T-cell (primary cell): ENCODE measurements around the gene PCOLCE2. TPM values are rescaled to one million over a fixed set of nuclear protein-coding genes. Genes with fewer than 3 reads are reported as not detected.

ENCODE experiments used
- ATAC-seq, 4 experiments: fragments of 200-7000 bp in 3 of 4; fragments of 150-1000 bp in 1 of 4; cut with Tn5 transposase; replicated peaks in 1 of 4; 1 replicate in 3 of 4; 2 replicates in 1 of 4; pipeline ENCODE4 v1.10.0; 2021; ENCODE audit warnings: moderate library complexity in 3 of 4, mild to moderate bottlenecking in 2 of 4, moderate number of reproducible peaks in 1 of 4
- CTCF ChIA-PET, 2 donors: fragments of 300-600 bp; sonication (Branson Sonifier 250); formaldehyde crosslinking; loops; one replicate each; lab custom pipeline; 2022; ENCODE audit warnings: antibody characterized with exemption in 2 of 2; lab: Charles Lee
- POLR2A ChIA-PET, 2 donors: fragments of 300-600 bp; sonication (Branson Sonifier 250); formaldehyde crosslinking; loops; one replicate each; lab custom pipeline; 2022; ENCODE audit warnings: antibody characterized with exemption in 2 of 2; lab: Charles Lee
- DNase-seq, 35 experiments: peaks; one replicate each; pipeline versions ENCODE4 v3.0.0 to v3.0.0-alpha.2; 2013 to 2023
- H3K27ac ChIP-seq: one replicate; pipeline ENCODE4 v1.5.1; 2013; ENCODE audit warnings: low read length
- H3K27me3 ChIP-seq, 2 experiments: replicated peaks in 1 of 2; 1 replicate in 1 of 2; 2 replicates in 1 of 2; pipeline versions ENCODE4 v1.6.1 to v1.7.0; 2013; ENCODE audit warnings: low read length in 1 of 2, mixed read lengths in 1 of 2; ENCODE audit not compliant: control insufficient read depth in 2 of 2, insufficient read depth in 2 of 2; ENCODE audit errors: extremely low read depth in 1 of 2
- H3K36me3 ChIP-seq, 2 donors: 1 replicate in 1 of 2; 2 replicates in 1 of 2; pipeline versions ENCODE4 v1.6.1 to v1.7.0; 2013; ENCODE audit warnings: low read length in 1 of 2; ENCODE audit not compliant: control insufficient read depth in 2 of 2, insufficient read depth in 1 of 2; ENCODE audit errors: extremely low read depth in 1 of 2
- H3K4me1 ChIP-seq, 2 experiments: 1 replicate in 1 of 2; 2 replicates in 1 of 2; pipeline versions ENCODE4 v1.6.1 to v1.7.0; 2013; ENCODE audit warnings: low read length in 2 of 2, mixed read lengths in 1 of 2; ENCODE audit not compliant: insufficient read depth in 2 of 2, control insufficient read depth in 1 of 2; ENCODE audit errors: extremely low read depth in 1 of 2
- H3K4me3 ChIP-seq, 2 donors: 1 replicate in 1 of 2; 2 replicates in 1 of 2; pipeline versions ENCODE4 v1.5.1 to v1.7.0; 2013; ENCODE audit warnings: mild to moderate bottlenecking in 2 of 2, low read length in 1 of 2, moderate library complexity in 1 of 2; ENCODE audit not compliant: control insufficient read depth in 1 of 2; ENCODE audit errors: extremely low read depth in 1 of 2
- H3K9me3 ChIP-seq: 2 replicates; pipeline ENCODE4 v1.7.0; 2013
- H3K27ac Mint-ChIP-seq, 2 donors: one replicate each; pipeline ENCODE4 v1.8.0; 2020 to 2021; ENCODE audit warnings: mild to moderate bottlenecking in 2 of 2, mixed read lengths in 2 of 2
- H3K27me3 Mint-ChIP-seq, 2 donors: one replicate each; pipeline ENCODE4 v1.8.0; 2021 to 2022; ENCODE audit warnings: mixed read lengths in 2 of 2
- H3K36me3 Mint-ChIP-seq: one replicate; pipeline ENCODE4 v1.8.0; 2021; ENCODE audit warnings: mixed read lengths
- H3K4me1 Mint-ChIP-seq, 3 donors: one replicate each; pipeline ENCODE4 v1.8.0; 2020 to 2022; ENCODE audit warnings: mixed read lengths in 3 of 3, mild to moderate bottlenecking in 1 of 3
- H3K4me3 Mint-ChIP-seq, 3 donors: one replicate each; pipeline ENCODE4 v1.8.0; 2020 to 2022; ENCODE audit warnings: mild to moderate bottlenecking in 3 of 3, mixed read lengths in 3 of 3, moderate library complexity in 3 of 3
- H3K9me3 Mint-ChIP-seq, 3 donors: one replicate each; pipeline ENCODE4 v1.8.0; 2020 to 2022; ENCODE audit warnings: mixed read lengths in 3 of 3
- WGBS: methylation state at CpG from one replicate; pipeline ENCODE4 v1.1.5; 2013; ENCODE audit warnings: missing lambda C conversion rate; ENCODE audit not compliant: insufficient coverage; 5-methylcytosine and 5-hydroxymethylcytosine counted together
- total RNA-seq, 35 experiments: library from RNA in 6 of 35; stranded (reverse) in 6 of 35; fragments of 120-200 nt in 1 of 35; gene quantifications; one replicate each; pipeline versions ENCODE4 v1.2.1 to v1.2.4 and lab custom pipeline; 2013 to 2026

The PCOLCE2 gene
- total RNA-seq, 5 donors from 2014 or later (not counting 1 experiment from before 2014, with no cell fraction given): not detected

DNA sequence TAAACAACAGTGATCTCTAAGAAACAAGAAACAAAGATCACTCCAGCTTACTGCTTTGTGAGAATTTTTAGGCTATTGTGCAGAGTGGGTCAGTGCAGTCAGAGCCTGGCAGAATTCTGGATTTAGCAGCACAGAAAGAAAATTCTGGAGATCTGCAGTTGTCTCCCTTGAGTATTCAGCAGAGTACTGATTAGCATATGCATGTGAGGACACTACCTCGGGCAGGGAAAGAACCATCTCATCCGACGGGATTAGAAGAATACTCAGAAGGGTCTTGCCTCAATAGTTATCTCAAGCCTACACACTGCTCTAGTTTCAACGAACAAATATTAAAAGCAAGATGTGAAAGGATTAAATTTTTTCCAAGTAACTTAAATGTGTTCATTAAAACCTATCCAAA is 94.4 kb downstream of the PCOLCE2 start:
- Mint-ChIP-seq H3K27me3 (no peaks in the 10 kb centered on the region), H3K4me1 (no peaks in the 10 kb centered on the region), H3K4me3 (no peak overlapping the region), H3K9me3 (no peaks in the 10 kb centered on the region), H3K27ac (no peak overlapping the region), H3K36me3 (peaks cover 5% of the 10 kb centered on the region)
- ChIA-PET CTCF (no interaction called here), POLR2A (no interaction called here)
- no peaks in the 10 kb centered on the region for H3K4me1 ChIP-seq
- no peaks in the 10 kb centered on the region for H3K27me3 ChIP-seq
- ATAC-seq (no peak), DNase-seq (no peak)
- no peaks in the 10 kb centered on the region for H3K36me3 ChIP-seq
- H3K27ac ChIP-seq: no peak overlapping the region
- WGBS: 100% methylated on average over 1 of the region's 4 CpGs
- no peaks in the 10 kb centered on the region for H3K9me3 ChIP-seq
- no peak overlapping the region for H3K4me3 ChIP-seq

DNA sequence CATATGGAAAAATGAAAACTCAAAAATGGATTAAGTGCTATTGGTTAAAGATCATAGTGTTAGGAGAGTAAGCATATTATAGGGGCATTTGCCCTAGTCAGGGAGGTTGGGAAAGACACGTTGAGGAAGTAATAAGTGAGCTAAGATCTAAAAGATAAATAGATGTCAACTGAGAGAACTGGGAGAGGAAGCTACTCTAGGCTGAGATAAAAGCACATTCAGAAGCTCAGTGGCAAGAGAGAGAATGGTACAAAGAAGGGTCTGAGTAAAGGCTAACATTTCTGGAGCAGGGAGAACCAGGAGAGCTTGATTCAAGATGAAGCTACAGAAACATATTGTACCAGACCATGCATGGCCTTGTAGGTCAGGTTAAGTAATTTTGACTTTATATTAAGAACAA is 101.2 kb downstream of the PCOLCE2 start:
- DNase-seq (no peak), ATAC-seq (no peak)
- Mint-ChIP-seq H3K4me3 (no peak overlapping the region), H3K27me3 (no peaks in the 10 kb centered on the region), H3K4me1 (no peaks in the 10 kb centered on the region), H3K9me3 (no peaks in the 10 kb centered on the region), H3K27ac (no peak overlapping the region), H3K36me3 (peaks cover 9% of the 10 kb centered on the region)
- no peaks in the 10 kb centered on the region for H3K36me3 ChIP-seq
- no peaks in the 10 kb centered on the region for H3K27me3 ChIP-seq
- 0% methylated on average over 1 of the region's 1 CpG for WGBS
- POLR2A ChIA-PET: no interaction called here
- no peak overlapping the region for H3K27ac ChIP-seq
- H3K9me3 ChIP-seq: no peaks in the 10 kb centered on the region
- CTCF ChIA-PET: no interaction called here
- peaks cover 0 to 2% of the 10 kb centered on the region in 2 experiments for H3K4me1 ChIP-seq
- H3K4me3 ChIP-seq: no peak overlapping the region

DNA sequence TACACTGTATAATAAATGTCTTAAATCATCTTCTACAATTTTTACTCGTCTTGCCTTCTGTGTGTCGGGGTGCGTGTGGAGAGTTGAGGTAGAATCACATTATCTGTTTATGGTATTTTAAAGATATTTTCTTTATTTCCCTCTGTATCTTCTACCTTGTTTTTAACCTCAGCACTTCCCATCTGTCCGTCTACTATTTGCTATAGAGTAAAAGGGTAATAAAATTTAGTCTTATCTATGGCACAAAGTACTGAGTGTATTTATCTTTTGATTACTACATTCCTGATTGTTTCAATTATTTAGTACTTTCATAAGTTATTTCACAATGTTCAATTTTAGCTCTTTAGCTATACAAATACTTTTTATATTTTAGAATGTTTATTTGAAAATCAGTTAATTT is 102.9 kb downstream of the PCOLCE2 start:
- H3K9me3 Mint-ChIP-seq: no peaks in the 10 kb centered on the region
- no peak overlapping the region for H3K27ac ChIP-seq
- no CpG with 5 or more reads among the region's 4 CpGs for WGBS
- ATAC-seq (no peak), DNase-seq (no peak)
- no peaks in the 10 kb centered on the region for H3K27me3 ChIP-seq
- ChIA-PET CTCF (no interaction called here), POLR2A (no interaction called here)
- H3K36me3 ChIP-seq: no peaks in the 10 kb centered on the region
- H3K4me3 ChIP-seq: no peak overlapping the region
- peaks cover 0 to 2% of the 10 kb centered on the region in 2 experiments for H3K4me1 ChIP-seq
- H3K4me1 Mint-ChIP-seq: no peaks in the 10 kb centered on the region
- peaks cover 18% of the 10 kb centered on the region for H3K36me3 Mint-ChIP-seq
- no peak overlapping the region for H3K4me3 Mint-ChIP-seq
- H3K9me3 ChIP-seq: no peaks in the 10 kb centered on the region
- H3K27me3 Mint-ChIP-seq: no peaks in the 10 kb centered on the region
- no peak overlapping the region for H3K27ac Mint-ChIP-seq

DNA sequence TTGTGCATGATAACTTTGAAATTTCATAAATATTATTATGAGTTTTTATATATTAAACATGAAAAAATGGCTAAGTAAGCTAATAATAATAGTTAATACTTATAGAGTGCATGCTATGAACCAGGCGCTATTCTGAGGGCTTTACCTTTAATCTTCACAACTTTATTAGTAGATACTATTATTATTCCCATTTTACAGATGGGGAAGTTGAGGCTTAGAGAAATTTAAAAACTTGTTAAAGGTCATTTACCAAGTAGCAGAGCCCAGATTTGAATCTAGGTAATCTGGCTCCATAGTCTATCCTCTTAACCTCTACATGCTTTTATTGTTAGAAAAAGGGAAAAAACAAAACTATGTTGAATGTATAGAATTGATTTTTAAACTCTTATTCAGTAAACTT is 104.7 kb downstream of the PCOLCE2 start:
- Mint-ChIP-seq H3K27me3 (no peaks in the 10 kb centered on the region), H3K9me3 (no peaks in the 10 kb centered on the region), H3K4me3 (no peak overlapping the region), H3K27ac (no peak overlapping the region), H3K36me3 (peaks cover 18% of the 10 kb centered on the region), H3K4me1 (no peaks in the 10 kb centered on the region)
- H3K9me3 ChIP-seq: no peaks in the 10 kb centered on the region
- DNase-seq (no peak), ATAC-seq (no peak)
- H3K27ac ChIP-seq: no peak overlapping the region
- no peaks in the 10 kb centered on the region for H3K27me3 ChIP-seq
- CTCF ChIA-PET: no interaction called here
- H3K4me3 ChIP-seq: no peak overlapping the region
- no peaks in the 10 kb centered on the region for H3K36me3 ChIP-seq
- H3K4me1 ChIP-seq: peaks cover 0 to 2% of the 10 kb centered on the region in 2 experiments
- WGBS: no CpG with 5 or more reads among the region's 1 CpG
- POLR2A ChIA-PET: no interaction called here

DNA sequence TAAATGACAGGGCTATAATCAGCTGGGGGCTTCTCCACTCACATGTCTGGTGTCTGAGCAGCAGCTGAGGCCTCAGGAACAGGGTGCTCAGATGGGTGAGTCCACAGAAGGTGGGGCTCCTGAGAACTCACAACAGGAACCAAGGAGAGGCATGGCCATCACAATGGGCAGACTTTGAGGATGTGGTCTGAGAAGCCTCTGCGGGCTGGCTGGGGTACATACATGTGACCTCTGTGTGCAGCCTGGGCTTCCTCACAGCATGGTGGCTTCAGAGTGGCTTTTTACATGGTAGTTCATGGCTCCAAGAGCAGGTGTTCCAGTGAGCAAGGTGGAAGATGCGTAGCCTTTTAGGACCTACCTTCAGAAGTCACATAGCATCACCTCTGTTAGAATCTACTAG is 106.3 kb downstream of the PCOLCE2 start:
- CTCF ChIA-PET: no interaction called here
- no peaks in the 10 kb centered on the region for H3K9me3 Mint-ChIP-seq
- WGBS: 86% methylated on average over 1 of the region's 2 CpGs

DNA sequence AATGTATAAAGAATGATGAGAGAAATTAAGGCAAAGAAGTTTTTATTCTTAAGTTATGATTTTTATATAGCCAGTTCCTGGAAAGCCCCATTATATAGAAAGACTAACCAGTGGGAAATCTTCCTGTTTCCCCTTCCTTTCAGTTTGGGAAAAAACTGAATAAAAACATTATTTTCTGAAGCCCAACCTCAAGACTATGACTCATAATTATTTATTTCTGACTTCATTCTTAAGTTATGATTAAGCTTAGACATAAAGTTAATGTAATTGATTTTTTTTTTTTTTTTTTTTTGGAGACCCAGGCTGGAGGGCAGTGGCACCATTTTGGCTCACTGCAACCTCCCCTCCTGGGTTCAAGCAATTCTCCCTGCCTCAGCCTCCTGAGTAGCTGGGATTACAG is 109.3 kb downstream of the PCOLCE2 start:
- no peaks in the 10 kb centered on the region for H3K4me1 ChIP-seq
- H3K36me3 Mint-ChIP-seq: peaks cover 17% of the 10 kb centered on the region
- ChIA-PET POLR2A (no interaction called here), CTCF (interaction anchor here in 1 of 2 donors (0.6 to 0.7 kb wide), 2 partner anchors 9 to 13 kb away, joined by 4 to 5 read pairs; no protein-coding TSS in a partner anchor)
- H3K9me3 ChIP-seq: no peaks in the 10 kb centered on the region
- no peak overlapping the region for H3K27ac ChIP-seq
- no peaks in the 10 kb centered on the region for H3K36me3 ChIP-seq
- DNase-seq: no peak
- no peaks in the 10 kb centered on the region for H3K27me3 Mint-ChIP-seq
- no peaks in the 10 kb centered on the region for H3K27me3 ChIP-seq
- no peak for ATAC-seq
- H3K4me1 Mint-ChIP-seq: no peaks in the 10 kb centered on the region
- no peak overlapping the region for H3K27ac Mint-ChIP-seq
- H3K4me3 ChIP-seq: no peak overlapping the region
- no peaks in the 10 kb centered on the region for H3K9me3 Mint-ChIP-seq
- no peak overlapping the region for H3K4me3 Mint-ChIP-seq

More for the DNA sequence above, 106.3 kb downstream of the PCOLCE2 start:
- ATAC-seq (no peak), DNase-seq (no peak)
- Histone ChIP-seq H3K4me3 (no peak overlapping the region), H3K27ac (no peak overlapping the region), H3K4me1 (no peaks in the 10 kb centered on the region), H3K27me3 (no peaks in the 10 kb centered on the region), H3K36me3 (no peaks in the 10 kb centered on the region), H3K9me3 (no peaks in the 10 kb centered on the region)
- Mint-ChIP-seq H3K27me3 (no peaks in the 10 kb centered on the region), H3K4me1 (no peaks in the 10 kb centered on the region), H3K4me3 (no peak overlapping the region), H3K27ac (no peak overlapping the region), H3K36me3 (peaks cover 18% of the 10 kb centered on the region)
- POLR2A ChIA-PET: no interaction called here

DNA sequence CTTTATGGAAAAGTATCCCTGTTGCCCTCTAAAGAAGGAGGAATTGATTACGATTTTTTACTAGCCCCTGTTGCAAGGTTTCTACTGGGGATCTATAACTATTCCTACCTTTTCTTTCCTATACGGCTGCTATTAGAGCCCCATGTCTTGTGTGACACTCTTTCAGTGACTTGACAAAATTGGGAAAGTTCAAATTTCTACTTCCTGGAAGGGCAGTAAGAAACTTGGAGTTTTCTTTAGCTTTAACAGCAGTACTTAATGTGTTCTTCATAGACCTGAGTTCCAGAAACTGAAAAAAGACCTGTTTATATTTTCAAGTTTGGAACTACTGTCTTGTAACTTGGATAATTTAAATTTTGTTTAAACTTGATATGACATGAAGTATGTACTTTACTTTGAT is 110.3 kb downstream of the PCOLCE2 start:
- H3K4me1 Mint-ChIP-seq: no peaks in the 10 kb centered on the region
- no peak overlapping the region for H3K4me3 Mint-ChIP-seq
- ChIA-PET POLR2A (no interaction called here), CTCF (no interaction called here)
- no peaks in the 10 kb centered on the region for H3K27me3 ChIP-seq
- H3K27ac Mint-ChIP-seq: no peak overlapping the region
- H3K9me3 ChIP-seq: no peaks in the 10 kb centered on the region
- no CpG with 5 or more reads among the region's 2 CpGs for WGBS
- no peak overlapping the region for H3K4me3 ChIP-seq
- H3K4me1 ChIP-seq: no peaks in the 10 kb centered on the region
- H3K27me3 Mint-ChIP-seq: no peaks in the 10 kb centered on the region
- peaks cover 25% of the 10 kb centered on the region for H3K36me3 Mint-ChIP-seq
- ATAC-seq: no peak
- no peak overlapping the region for H3K27ac ChIP-seq
- no peaks in the 10 kb centered on the region for H3K36me3 ChIP-seq
- H3K9me3 Mint-ChIP-seq: no peaks in the 10 kb centered on the region
- DNase-seq: no peak
